B cell (primary cell): ENCODE measurements around the gene MTHFD2L. TPM values are rescaled to one million over a fixed set of nuclear protein-coding genes. Genes with fewer than 3 reads are reported as not detected.

Experiments
- ATAC-seq: fragments of 200-7000 bp; cut with Tn5 transposase; one replicate; pipeline ENCODE4 v1.10.0; 2021; ENCODE audit warnings: low read depth, mild to moderate bottlenecking, moderate number of reproducible peaks, moderate library complexity
- CTCF ChIA-PET: fragments of 350-600 bp; sonication (Branson Sonifier 250); formaldehyde crosslinking; loops from one replicate; lab custom pipeline; 2021; ENCODE audit warnings: antibody characterized with exemption, inconsistent platforms; lab: Charles Lee
- POLR2A ChIA-PET: fragments of 350-600 bp; sonication (Branson Sonifier 250); formaldehyde crosslinking; loops from one replicate; lab custom pipeline; 2021; ENCODE audit warnings: antibody characterized with exemption; lab: Charles Lee
- DNase-seq: peaks from one replicate; pipeline ENCODE4 v3.0.0; 2013
- H2AFZ ChIP-seq: 2 replicates; pipeline ENCODE4 v1.6.1; 2012; ENCODE audit warnings: mild to moderate bottlenecking, low read depth, low read length; ENCODE audit not compliant: insufficient read depth, poor library complexity, severe bottlenecking
- H3K27ac ChIP-seq, 2 donors: 1 replicate in 1 of 2; 2 replicates in 1 of 2; pipeline ENCODE4 v1.5.1; 2012 to 2013; ENCODE audit warnings: low read length in 2 of 2, mild to moderate bottlenecking in 2 of 2, moderate library complexity in 1 of 2
- H3K27me3 ChIP-seq, 4 experiments: fragments of 200-600 bp in 1 of 4; sonication (generic) in 1 of 4; replicated peaks in 1 of 4; 1 replicate in 2 of 4; 2 replicates in 2 of 4; pipeline versions ENCODE4 v1.6.1 to v1.7.0; 2013 to 2016; ENCODE audit warnings: low read length in 3 of 4, mild to moderate bottlenecking in 2 of 4, mixed read lengths in 1 of 4, moderate library complexity in 1 of 4; ENCODE audit not compliant: insufficient read depth in 4 of 4, control insufficient read depth in 3 of 4; ENCODE audit errors: control extremely low read depth in 1 of 4
- H3K36me3 ChIP-seq, 2 experiments: replicated peaks in 1 of 2; 1 replicate in 1 of 2; 2 replicates in 1 of 2; pipeline versions ENCODE4 v1.6.1 to v1.7.1; 2013; ENCODE audit warnings: low read length in 1 of 2; ENCODE audit not compliant: insufficient read depth in 2 of 2, control insufficient read depth in 1 of 2; ENCODE audit errors: control extremely low read depth in 1 of 2, extremely low read depth in 1 of 2
- H3K4me1 ChIP-seq, 2 donors: fragments of 200-600 bp in 1 of 2; sonication (generic) in 1 of 2; 1 replicate in 1 of 2; 2 replicates in 1 of 2; pipeline versions ENCODE4 v1.5.1 to v1.6.1; 2013 to 2017; ENCODE audit warnings: low read length in 2 of 2; ENCODE audit not compliant: control insufficient read depth in 2 of 2, insufficient read depth in 2 of 2
- H3K4me2 ChIP-seq: replicated peaks from 2 replicates; pipeline ENCODE3; 2012; ENCODE audit warnings: mild to moderate bottlenecking, low read depth, low read length; ENCODE audit not compliant: poor library complexity, severe bottlenecking
- H3K4me3 ChIP-seq, 5 experiments: fragments of 200-600 bp in 1 of 5; sonication (generic) in 1 of 5; 1 replicate in 3 of 5; 2 replicates in 2 of 5; pipeline versions ENCODE4 v1.5.1 to v1.7.0; 2011 to 2016; ENCODE audit warnings: low read length in 4 of 5, mild to moderate bottlenecking in 4 of 5, low read depth in 2 of 5, control low read depth in 1 of 5, moderate library complexity in 1 of 5; ENCODE audit not compliant: insufficient read depth in 1 of 5; ENCODE audit errors: control extremely low read depth in 1 of 5, extremely low read depth in 1 of 5
- H3K79me2 ChIP-seq: fragments of 200-600 bp; sonication (generic); one replicate; pipeline ENCODE4 v1.6.0; 2016; ENCODE audit warnings: low read length; ENCODE audit not compliant: control insufficient read depth, insufficient read depth
- H3K9ac ChIP-seq: fragments of 200-600 bp; sonication (generic); 2 replicates; pipeline ENCODE4 v1.6.1; 2017; ENCODE audit warnings: mild to moderate bottlenecking, low read length, moderate library complexity
- H3K9me3 ChIP-seq, 3 donors: one replicate each; pipeline versions ENCODE4 v1.6.1 to v1.7.1; 2013; ENCODE audit warnings: low read length in 2 of 3; ENCODE audit not compliant: control insufficient read depth in 2 of 3, insufficient read depth in 1 of 3; ENCODE audit errors: control extremely low read depth in 1 of 3
- H4K20me1 ChIP-seq: 2 replicates; pipeline ENCODE4 v1.6.0; 2012; ENCODE audit warnings: mild to moderate bottlenecking, low read length; ENCODE audit not compliant: insufficient read depth, control insufficient read depth, poor library complexity, severe bottlenecking
- H3K27ac Mint-ChIP-seq: one replicate; pipeline ENCODE4 v1.8.0; 2021; ENCODE audit warnings: mixed read lengths
- H3K27me3 Mint-ChIP-seq: one replicate; pipeline ENCODE4 v1.8.0; 2021; ENCODE audit warnings: mixed read lengths
- H3K4me1 Mint-ChIP-seq: one replicate; pipeline ENCODE4 v1.8.0; 2021; ENCODE audit warnings: mixed read lengths
- H3K4me3 Mint-ChIP-seq: one replicate; pipeline ENCODE4 v1.8.0; 2021; ENCODE audit warnings: mixed read lengths
- H3K9me3 Mint-ChIP-seq: one replicate; pipeline ENCODE4 v1.8.0; 2022; ENCODE audit warnings: mixed read lengths; ENCODE audit not compliant: insufficient read depth
- EZH2 ChIP-seq: IDR thresholded peaks from 2 replicates; pipeline ENCODE4 v1.6.1; 2012; ENCODE audit warnings: borderline replicate concordance, low read depth, mild to moderate bottlenecking, moderate library complexity, low read length; ENCODE audit not compliant: insufficient read depth, poor library complexity, severe bottlenecking
- WGBS: methylation state at CpG from one replicate; pipeline ENCODE4 v1.1.5; 2013; ENCODE audit warnings: missing lambda C conversion rate; ENCODE audit not compliant: insufficient coverage; 5-methylcytosine and 5-hydroxymethylcytosine counted together
- intact Hi-C: fragments of 100-400 bp; cut with micrococcal nuclease; formaldehyde crosslinking; loops from one replicate; pipeline ENCODE4 v1.10.0; 2022
- polyA plus RNA-seq: library from polyadenylated mRNA; depleted of rRNA; stranded (reverse); fragments of >200 nt; gene quantifications from 2 replicates; pipeline ENCODE4 v1.2.3, GENCODE V29; 2012
- total RNA-seq, 2 donors: library from RNA; stranded (reverse); fragments of 120-200 nt in 1 of 2; gene quantifications; 1 replicate in 1 of 2; 2 replicates in 1 of 2; pipeline versions ENCODE4 v1.2.3 to v1.2.4, GENCODE V29; 2013 to 2022
- TF ChIP-seq, protein P1 (sequence below): fragments of 200-600 bp; IDR thresholded peaks from one replicate; pipeline ENCODE4 v1.8.0; 2022; ENCODE audit warnings: antibody characterized with exemption, mild to moderate bottlenecking

The MTHFD2L gene
- total and polyA plus RNA-seq, 2 donors (not counting 1 experiment from before 2014, with no cell fraction given): 5.5 to 12.6 TPM

DNA sequence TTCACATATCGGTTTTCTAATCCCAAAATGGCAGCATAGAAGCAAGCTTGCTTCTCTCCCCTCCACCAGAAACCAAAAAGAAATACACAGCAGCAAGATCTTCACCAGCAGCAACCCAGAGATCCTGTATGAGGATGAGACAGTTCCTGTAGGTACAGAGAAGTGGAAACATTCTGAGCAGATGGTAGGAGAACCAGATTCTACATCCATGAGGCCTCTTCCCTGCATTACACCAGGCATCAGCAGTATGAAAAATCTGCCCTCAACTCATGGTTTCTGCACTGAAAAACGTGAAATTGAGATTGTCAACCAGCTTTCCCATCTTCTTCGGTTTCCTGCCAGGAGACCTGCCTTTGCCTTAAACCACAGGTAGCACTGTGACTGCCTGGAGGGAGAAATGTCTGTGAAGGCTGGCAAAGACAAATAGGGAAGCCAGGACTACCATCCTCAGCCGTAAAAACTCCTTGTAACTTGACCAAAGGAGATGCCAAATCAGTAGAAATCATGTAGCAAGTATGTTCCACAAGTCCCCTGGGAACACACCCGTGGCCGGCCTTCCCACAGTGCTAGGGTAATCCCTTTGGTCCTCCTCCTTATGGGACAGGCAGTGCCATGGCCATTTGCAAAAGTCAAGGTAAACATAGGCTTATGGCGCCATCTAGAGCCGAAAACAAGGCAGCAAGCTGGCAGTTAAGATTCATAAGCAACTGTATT lies 24.0 kb upstream of the MTHFD2L start:
- Histone ChIP-seq H3K4me1 (no peaks in the 10 kb centered on the region), H3K36me3 (no peaks in the 10 kb centered on the region), H3K9me3 (peaks cover 0 to 3% (median 1%) of the 10 kb centered on the region in 3 donors), H3K79me2 (no peaks in the 10 kb centered on the region), H3K27ac (no peak overlapping the region), H3K9ac (no peak overlapping the region), H3K4me3 (no peak overlapping the region), H2AFZ (peak overlapping the region; percentile 5), H3K27me3 (peaks cover 0 to 9% (median 0%) of the 10 kb centered on the region in 4 experiments), H3K4me2 (no peak overlapping the region), H4K20me1 (no peaks in the 10 kb centered on the region)
- TF ChIP-seq, protein P1, sequence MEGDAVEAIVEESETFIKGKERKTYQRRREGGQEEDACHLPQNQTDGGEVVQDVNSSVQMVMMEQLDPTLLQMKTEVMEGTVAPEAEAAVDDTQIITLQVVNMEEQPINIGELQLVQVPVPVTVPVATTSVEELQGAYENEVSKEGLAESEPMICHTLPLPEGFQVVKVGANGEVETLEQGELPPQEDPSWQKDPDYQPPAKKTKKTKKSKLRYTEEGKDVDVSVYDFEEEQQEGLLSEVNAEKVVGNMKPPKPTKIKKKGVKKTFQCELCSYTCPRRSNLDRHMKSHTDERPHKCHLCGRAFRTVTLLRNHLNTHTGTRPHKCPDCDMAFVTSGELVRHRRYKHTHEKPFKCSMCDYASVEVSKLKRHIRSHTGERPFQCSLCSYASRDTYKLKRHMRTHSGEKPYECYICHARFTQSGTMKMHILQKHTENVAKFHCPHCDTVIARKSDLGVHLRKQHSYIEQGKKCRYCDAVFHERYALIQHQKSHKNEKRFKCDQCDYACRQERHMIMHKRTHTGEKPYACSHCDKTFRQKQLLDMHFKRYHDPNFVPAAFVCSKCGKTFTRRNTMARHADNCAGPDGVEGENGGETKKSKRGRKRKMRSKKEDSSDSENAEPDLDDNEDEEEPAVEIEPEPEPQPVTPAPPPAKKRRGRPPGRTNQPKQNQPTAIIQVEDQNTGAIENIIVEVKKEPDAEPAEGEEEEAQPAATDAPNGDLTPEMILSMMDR: peak; percentile 62
- TF ChIP-seq EZH2: no peak
- DNase-seq (peak; percentile 47), ATAC-seq (peak; percentile 31)
- Mint-ChIP-seq H3K27ac (no peak overlapping the region), H3K9me3 (no peaks in the 10 kb centered on the region), H3K4me3 (no peak overlapping the region), H3K4me1 (no peaks in the 10 kb centered on the region), H3K27me3 (peaks cover 25% of the 10 kb centered on the region)
- 45% methylated on average over 5 of the region's 8 CpGs for WGBS
- intact Hi-C loops: loop anchor here (5.0 kb wide), 1 partner anchor 1432 kb away; no protein-coding TSS in a partner anchor
- POLR2A ChIA-PET: no interaction called here
- CTCF ChIA-PET: interaction anchor here (0.8 to 1.7 kb wide), 7 partner anchors 9 to 823 kb away, joined by 3 to 7 read pairs (median 5); no protein-coding TSS in a partner anchor

DNA sequence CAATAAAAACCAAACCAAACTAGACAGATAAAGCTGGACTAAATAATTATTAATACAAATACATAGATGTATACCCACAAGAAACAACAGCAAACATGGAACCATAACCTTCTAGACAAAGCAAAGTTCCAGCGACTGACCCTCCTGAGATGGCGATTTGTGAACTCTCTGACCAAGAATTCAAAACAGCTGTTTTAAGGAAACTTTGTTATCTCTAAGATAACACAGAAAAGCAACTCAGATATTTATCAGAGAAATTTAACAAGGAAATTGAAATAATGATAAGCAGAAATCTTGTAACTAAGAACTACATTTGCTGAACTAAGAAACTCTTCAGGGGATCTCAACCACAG lies 23.4 kb upstream of the MTHFD2L start:
- Histone ChIP-seq H3K4me3 (no peak overlapping the region), H3K27ac (no peak overlapping the region), H2AFZ (no peak overlapping the region), H3K79me2 (no peaks in the 10 kb centered on the region), H3K4me1 (no peaks in the 10 kb centered on the region), H3K27me3 (peaks cover 0 to 12% (median 0%) of the 10 kb centered on the region in 4 experiments), H3K4me2 (no peak overlapping the region), H4K20me1 (no peaks in the 10 kb centered on the region), H3K36me3 (no peaks in the 10 kb centered on the region), H3K9ac (no peak overlapping the region), H3K9me3 (peaks cover 0 to 3% (median 1%) of the 10 kb centered on the region in 3 donors)
- intact Hi-C loops: loop anchor here (5.0 kb wide), 1 partner anchor 1432 kb away; no protein-coding TSS in a partner anchor
- no peaks in the 10 kb centered on the region for H3K9me3 Mint-ChIP-seq
- POLR2A ChIA-PET: no interaction called here
- no CpG with 5 or more reads among the region's 2 CpGs for WGBS
- TF ChIP-seq, protein P1: peak; percentile 27
- no peak for TF ChIP-seq EZH2
- no peak overlapping the region for H3K4me3 Mint-ChIP-seq
- H3K27me3 Mint-ChIP-seq: peaks cover 25% of the 10 kb centered on the region
- H3K4me1 Mint-ChIP-seq: no peaks in the 10 kb centered on the region
- no peak for ATAC-seq
- DNase-seq: no peak
- H3K27ac Mint-ChIP-seq: no peak overlapping the region
- CTCF ChIA-PET: interaction anchor here (0.8 to 1.7 kb wide), 6 partner anchors 9 to 824 kb away, joined by 3 to 7 read pairs (median 5); no protein-coding TSS in a partner anchor
